ENCODE data around the gene DUSP28.

Gene DUSP28

GRCh38 chr2:240588006-240588655 lies 28.0 kb downstream of the DUSP28 start:
- DNase-seq = peak; percentile 34

- DNase-seq = no peak
Measured at GRCh38 chr2:240588669-240589068, 28.5 kb downstream of the DUSP28 start.

GRCh38 chr2:240589375-240589774 lies 29.2 kb downstream of the DUSP28 start:
- no peak for DNase-seq

- no peak for DNase-seq
Measured at GRCh38 chr2:240589850-240590525, 29.8 kb downstream of the DUSP28 start.

- peak; percentile 23 for DNase-seq
Measured at GRCh38 chr2:240590681-240591111, 30.5 kb downstream of the DUSP28 start.

GRCh38 chr2:240591226-240591625 lies 31.1 kb downstream of the DUSP28 start:
- no peak for DNase-seq

GRCh38 chr2:240591784-240592183 lies 31.6 kb downstream of the DUSP28 start:
- DNase-seq = no peak

- peak; percentile 23 for DNase-seq
Measured at GRCh38 chr2:240593026-240593702, 33.0 kb downstream of the DUSP28 start.

- DNase-seq = peak; percentile 24
Measured at GRCh38 chr2:240593703-240594451, 33.7 kb downstream of the DUSP28 start.

- DNase-seq = peak; percentile 21
Measured at GRCh38 chr2:240594511-240595380, 34.6 kb downstream of the DUSP28 start.

- DNase-seq = peak; percentile 26
Measured at GRCh38 chr2:240595381-240596079, 35.4 kb downstream of the DUSP28 start.

- peak; percentile 21 for DNase-seq
Measured at GRCh38 chr2:240596080-240596460, 35.9 kb downstream of the DUSP28 start.

- DNase-seq = peak; percentile 40
Measured at GRCh38 chr2:240596491-240596931, 36.4 kb downstream of the DUSP28 start.

- peak; percentile 22 for DNase-seq
Measured at GRCh38 chr2:240597054-240597418, 36.9 kb downstream of the DUSP28 start.

- peak; percentile 12 for DNase-seq
Measured at GRCh38 chr2:240597419-240598181, 37.4 kb downstream of the DUSP28 start.

GRCh38 chr2:240598311-240598911 lies 38.3 kb downstream of the DUSP28 start:
- DNase-seq = peak; percentile 26

GRCh38 chr2:240599141-240599583 lies 39.0 kb downstream of the DUSP28 start:
- peak; percentile 25 for DNase-seq

GRCh38 chr2:240600451-240600961 lies 40.3 kb downstream of the DUSP28 start:
- DNase-seq = peak; percentile 5

GRCh38 chr2:240601061-240601830 lies 41.1 kb downstream of the DUSP28 start:
- peak; percentile 17 for DNase-seq

Data from left hindlimb (tissue), 1 donor.